IMR-90 (cell line): Measurements from ENCODE around the gene FBXO41. TPM values are rescaled to one million over a fixed set of nuclear protein-coding genes. Genes with fewer than 3 reads are reported as not detected.

ENCODE experiments used
- ATAC-seq: fragments of 200-7000 bp; cut with Tn5 transposase; 2 replicates; pipeline ENCODE4 v1.9.1; 2020; ENCODE audit warnings: low read depth, mild to moderate bottlenecking, moderate library complexity
- BruUV-seq: library from RNA; stranded (reverse); fragments of 400-500 nt; replicated peaks from 2 replicates; lab custom pipeline; 2021; lab: Mats Ljungman, UMichigan
- CTCF ChIA-PET: fragments of 300-600 bp; formaldehyde crosslinking; extraction: SDS; loops from one replicate; lab custom pipeline; 2021; ENCODE audit warnings: antibody characterized with exemption; lab: Yijun Ruan, JAX
- POLR2A ChIA-PET: fragments of 300-600 bp; sonication (Branson Sonifier 250); formaldehyde crosslinking; loops from one replicate; lab custom pipeline; 2022; ENCODE audit warnings: antibody characterized with exemption; ENCODE audit not compliant: unreplicated experiment; lab: Charles Lee
- DNase-seq: peaks from one replicate; pipeline ENCODE4 v3.0.0; 2013
- H2AFZ ChIP-seq: replicated peaks from 2 replicates; pipeline ENCODE3; 2013; ENCODE audit warnings: low read length, mild to moderate bottlenecking; ENCODE audit not compliant: poor library complexity
- H2AK5ac ChIP-seq: 2 replicates; pipeline ENCODE4 v1.6.1; 2013; ENCODE audit warnings: low read depth, low read length, inconsistent platforms
- H2AK9ac ChIP-seq: replicated peaks from 2 replicates; pipeline ENCODE3; 2013; ENCODE audit warnings: mild to moderate bottlenecking, low read depth, low read length, moderate library complexity; ENCODE audit not compliant: poor library complexity
- H2BK120ac ChIP-seq: 2 replicates; pipeline ENCODE4 v1.6.1; 2013; ENCODE audit warnings: low read depth, low read length, inconsistent platforms
- H2BK15ac ChIP-seq: 3 replicates; pipeline ENCODE4 v1.6.1; 2013; ENCODE audit warnings: low read depth, low read length, inconsistent platforms
- H2BK20ac ChIP-seq: 2 replicates; pipeline ENCODE4 v1.6.1; 2013; ENCODE audit warnings: low read depth, mild to moderate bottlenecking, inconsistent platforms, low read length, moderate library complexity
- H2BK5ac ChIP-seq: 2 replicates; pipeline ENCODE4 v1.6.1; 2013; ENCODE audit warnings: mild to moderate bottlenecking, low read depth, low read length, inconsistent platforms; ENCODE audit not compliant: poor library complexity, severe bottlenecking
- H3K14ac ChIP-seq: replicated peaks from 2 replicates; pipeline ENCODE4 v1.6.1; 2013; ENCODE audit warnings: low read depth, low read length, inconsistent platforms
- H3K18ac ChIP-seq: 2 replicates; pipeline ENCODE4 v1.6.1; 2013; ENCODE audit warnings: low read depth, low read length, control low read depth
- H3K23ac ChIP-seq: 2 replicates; pipeline ENCODE4 v1.6.1; 2013; ENCODE audit warnings: low read depth, low read length, inconsistent platforms
- H3K27ac ChIP-seq: 2 replicates; pipeline ENCODE4 v1.5.1; 2013; ENCODE audit warnings: mild to moderate bottlenecking, control low read depth, low read length; ENCODE audit not compliant: insufficient read depth
- H3K27me3 ChIP-seq: 2 replicates; pipeline ENCODE4 v1.6.1; 2013; ENCODE audit warnings: low read length; ENCODE audit not compliant: control insufficient read depth, insufficient read depth
- H3K36me3 ChIP-seq: 2 replicates; pipeline ENCODE4 v1.6.1; 2013; ENCODE audit warnings: low read length, mixed read lengths; ENCODE audit not compliant: control insufficient read depth, insufficient read depth
- H3K4ac ChIP-seq: 2 replicates; pipeline ENCODE4 v1.6.1; 2013; ENCODE audit warnings: low read depth, low read length, inconsistent platforms
- H3K4me1 ChIP-seq: 2 replicates; pipeline ENCODE4 v1.6.1; 2013; ENCODE audit warnings: low read length, mixed read lengths; ENCODE audit not compliant: control insufficient read depth, insufficient read depth
- H3K4me2 ChIP-seq: 2 replicates; pipeline ENCODE4 v1.6.1; 2013; ENCODE audit warnings: low read depth, mild to moderate bottlenecking, control low read depth, low read length, moderate library complexity
- H3K4me3 ChIP-seq: 2 replicates; pipeline ENCODE4 v1.5.1; 2013; ENCODE audit warnings: low read depth, mild to moderate bottlenecking, control low read depth, low read length, moderate library complexity; ENCODE audit not compliant: insufficient read depth
- H3K56ac ChIP-seq: 2 replicates; pipeline ENCODE4 v1.6.1; 2013; ENCODE audit warnings: low read length, inconsistent platforms; ENCODE audit not compliant: insufficient read depth; ENCODE audit errors: extremely low read depth
- H3K79me1 ChIP-seq, 2 experiments: 2 replicates each; pipeline ENCODE4 v1.6.1; 2013; ENCODE audit warnings: low read length in 2 of 2, inconsistent platforms in 1 of 2, low read depth in 1 of 2
- H3K9ac ChIP-seq: 2 replicates; pipeline ENCODE4 v1.6.1; 2013; ENCODE audit warnings: low read depth, low read length, control low read depth
- H3K9me1 ChIP-seq: 2 replicates; pipeline ENCODE4 v1.6.1; 2013; ENCODE audit warnings: low read length, inconsistent platforms; ENCODE audit not compliant: insufficient read depth
- H3K9me3 ChIP-seq: 2 replicates; pipeline ENCODE4 v1.6.1; 2013; ENCODE audit warnings: low read length; ENCODE audit not compliant: control insufficient read depth, insufficient read depth
- H4K20me1 ChIP-seq: 2 replicates; pipeline ENCODE4 v1.6.1; 2013; ENCODE audit warnings: low read length, inconsistent platforms; ENCODE audit not compliant: insufficient read depth
- H4K5ac ChIP-seq: 2 replicates; pipeline ENCODE4 v1.6.1; 2013; ENCODE audit warnings: mild to moderate bottlenecking, low read depth, low read length, control low read depth
- H4K8ac ChIP-seq, 2 experiments: 2 replicates each; pipeline ENCODE4 v1.6.1; 2013; ENCODE audit warnings: low read depth in 2 of 2, low read length in 2 of 2, control low read depth in 1 of 2, inconsistent platforms in 1 of 2
- H4K91ac ChIP-seq: 2 replicates; pipeline ENCODE4 v1.6.1; 2013; ENCODE audit warnings: low read depth, low read length, inconsistent platforms; ENCODE audit not compliant: insufficient read depth
- BHLHE40 ChIP-seq: fragments of 150-350 bp; IDR thresholded peaks from 2 replicates; pipeline ENCODE4 v1.6.1; 2016; ENCODE audit warnings: mild to moderate bottlenecking, low read depth, low read length
- CHD1 ChIP-seq: IDR thresholded peaks from 2 replicates; pipeline ENCODE4 v1.6.1; 2012; ENCODE audit warnings: low read depth, low read length, improper control_type of control experiment
- ELK1 ChIP-seq: fragments of 150-350 bp; IDR thresholded peaks from 2 replicates; pipeline ENCODE4 v1.6.1; 2016; ENCODE audit warnings: low read depth, mild to moderate bottlenecking, low read length, moderate library complexity, borderline replicate concordance
- FOS ChIP-seq: fragments of 150-350 bp; IDR thresholded peaks from 2 replicates; pipeline ENCODE4 v1.6.1; 2016; ENCODE audit warnings: low read depth, low read length
- MAFK ChIP-seq: IDR thresholded peaks from 2 replicates; pipeline ENCODE4 v1.6.1; 2012; ENCODE audit warnings: low read depth, low read length, improper control_type of control experiment
- MAZ ChIP-seq: IDR thresholded peaks from 2 replicates; pipeline ENCODE4 v1.6.1; 2012; ENCODE audit warnings: low read depth, mild to moderate bottlenecking, low read length, improper control_type of control experiment, moderate library complexity, borderline replicate concordance
- MXI1 ChIP-seq: IDR thresholded peaks from 2 replicates; pipeline ENCODE4 v1.6.1; 2012; ENCODE audit warnings: low read depth, mild to moderate bottlenecking, low read length, moderate library complexity, borderline replicate concordance
- POLR2A ChIP-seq: IDR thresholded peaks from 2 replicates; pipeline ENCODE4 v1.6.1; 2012; ENCODE audit warnings: mild to moderate bottlenecking, low read depth, low read length
- RCOR1 ChIP-seq: IDR thresholded peaks from 2 replicates; pipeline ENCODE4 v1.6.1; 2012; ENCODE audit warnings: mild to moderate bottlenecking, low read length, improper control_type of control experiment; ENCODE audit not compliant: insufficient replicate concordance
- WGBS, 2 experiments: methylation state at CpG; one replicate each; pipeline versions ENCODE4 v1.1.5 to v1.1.7; 2013; ENCODE audit warnings: missing lambda C conversion rate in 2 of 2; ENCODE audit not compliant: insufficient read length in 1 of 2; ENCODE audit errors: extremely low coverage in 2 of 2; 5-methylcytosine and 5-hydroxymethylcytosine counted together
- dilution Hi-C: fragments of 300-500 bp; cut with HindIII; formaldehyde crosslinking; loops from one replicate; pipeline ENCODE4 v1.14.3; 2018; ENCODE audit warnings: low sequenced_read_pairs; ENCODE audit not compliant: unreplicated experiment
- in situ Hi-C: fragments of 300-500 bp; cut with MboI; formaldehyde crosslinking; loops from 3 replicates; pipeline ENCODE4 v1.14.3; 2019; ENCODE audit warnings: low sequenced_read_pairs, inconsistent platforms, mixed read lengths
- intact Hi-C: fragments of 100-400 bp; cut with micrococcal nuclease; formaldehyde crosslinking; loops from 2 replicates; pipeline ENCODE4 v1.10.0; 2022
- polyA plus RNA-seq, 3 experiments: library from polyadenylated mRNA; depleted of rRNA; stranded (reverse); fragments of >200 nt; gene quantifications; 2 replicates each; pipeline ENCODE4 v1.2.3, GENCODE V29; 2012; ENCODE audit warnings: low replicate concordance in 1 of 3
- total RNA-seq: library from RNA; depleted of rRNA; stranded (reverse); fragments of >200 nt; gene quantifications from 2 replicates; pipeline ENCODE4 v1.2.3, GENCODE V29; 2012
- TF ChIP-seq, protein P1 (sequence below): conservative IDR thresholded peaks from 2 replicates; pipeline ENCODE4 v1.5.1; 2012; ENCODE audit warnings: mild to moderate bottlenecking, low read depth, low read length, improper control_type of control experiment

Gene FBXO41
- total and polyA plus RNA-seq, 2 of the 4 experiments (the other 2 are of a cell fraction) = 0.54 to 3.7 TPM

DNA sequence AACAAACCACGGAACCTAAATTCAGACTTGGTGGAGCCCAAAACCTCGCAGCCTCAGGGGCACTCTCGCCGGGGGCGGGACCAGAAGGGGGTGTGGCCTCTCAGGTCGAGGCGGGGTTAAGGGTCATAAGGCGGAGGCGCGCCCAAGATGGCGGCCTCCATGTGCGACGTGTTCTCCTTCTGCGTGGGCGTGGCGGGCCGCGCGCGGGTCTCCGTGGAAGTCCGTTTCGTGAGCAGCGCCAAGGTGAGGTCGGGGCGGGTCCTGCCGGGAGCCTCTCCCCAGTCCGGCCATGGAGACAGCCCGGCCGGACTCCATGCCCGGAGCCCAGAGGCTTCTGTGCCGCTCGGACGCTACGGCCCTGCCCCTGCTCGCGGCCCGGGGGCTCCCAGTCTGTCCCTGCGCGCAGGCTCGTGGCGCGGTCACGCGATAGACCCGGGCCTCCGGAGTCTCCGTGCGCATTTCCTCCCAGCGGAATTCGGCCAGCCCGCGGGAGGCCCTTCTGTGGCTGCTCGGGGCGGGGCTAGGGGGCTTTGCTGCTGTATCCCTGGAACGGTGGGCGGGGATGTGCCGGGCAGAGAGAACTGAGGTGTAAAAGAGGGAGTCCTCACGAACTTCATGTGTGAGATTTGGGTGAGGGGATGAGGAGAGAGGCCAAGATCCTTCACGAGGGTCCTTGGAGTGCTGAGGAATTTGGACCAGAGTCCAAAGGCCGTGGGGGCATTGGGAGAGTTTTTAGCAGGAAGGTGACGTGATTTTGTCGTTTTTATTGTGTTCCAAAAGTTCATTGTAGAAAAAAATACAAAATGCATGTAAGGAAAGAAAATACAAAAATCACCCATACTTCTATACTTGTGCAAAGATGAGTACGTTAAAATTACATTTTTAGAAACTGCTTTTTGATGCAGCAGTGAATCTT is 69.9 kb downstream of the FBXO41 start, which contains the start of gene SMYD5:
Gene SMYD5, plus strand, starts transcription at position 126 of the 916 bp plus-strand sequence. Its CDS starts 22 bp downstream, at position 148.
- H2BK120ac ChIP-seq = peak within 1 kb of the TSS; percentile 63
- H2AK5ac ChIP-seq = peak within 1 kb of the TSS; percentile 29; the same call in 1 of the 2 replicates
- peak within 1 kb of the TSS; percentile 94 for H3K4me2 ChIP-seq
- TF ChIP-seq CHD1 = 0 out of 2 replicates have a peak, but pooled peaks have one; percentile 34
- TF ChIP-seq RCOR1 = no peak
- peak; percentile 98 for TF ChIP-seq MXI1
- peak; percentile 72; the same call in 1 of the 2 replicates for TF ChIP-seq MAZ
- no peak for TF ChIP-seq MAFK
- TF ChIP-seq, protein P1, sequence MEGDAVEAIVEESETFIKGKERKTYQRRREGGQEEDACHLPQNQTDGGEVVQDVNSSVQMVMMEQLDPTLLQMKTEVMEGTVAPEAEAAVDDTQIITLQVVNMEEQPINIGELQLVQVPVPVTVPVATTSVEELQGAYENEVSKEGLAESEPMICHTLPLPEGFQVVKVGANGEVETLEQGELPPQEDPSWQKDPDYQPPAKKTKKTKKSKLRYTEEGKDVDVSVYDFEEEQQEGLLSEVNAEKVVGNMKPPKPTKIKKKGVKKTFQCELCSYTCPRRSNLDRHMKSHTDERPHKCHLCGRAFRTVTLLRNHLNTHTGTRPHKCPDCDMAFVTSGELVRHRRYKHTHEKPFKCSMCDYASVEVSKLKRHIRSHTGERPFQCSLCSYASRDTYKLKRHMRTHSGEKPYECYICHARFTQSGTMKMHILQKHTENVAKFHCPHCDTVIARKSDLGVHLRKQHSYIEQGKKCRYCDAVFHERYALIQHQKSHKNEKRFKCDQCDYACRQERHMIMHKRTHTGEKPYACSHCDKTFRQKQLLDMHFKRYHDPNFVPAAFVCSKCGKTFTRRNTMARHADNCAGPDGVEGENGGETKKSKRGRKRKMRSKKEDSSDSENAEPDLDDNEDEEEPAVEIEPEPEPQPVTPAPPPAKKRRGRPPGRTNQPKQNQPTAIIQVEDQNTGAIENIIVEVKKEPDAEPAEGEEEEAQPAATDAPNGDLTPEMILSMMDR = no peak
- TF ChIP-seq BHLHE40 = peak; percentile 76; the same call in 1 of the 2 replicates
- peak; percentile 88 for TF ChIP-seq POLR2A
- no peak for TF ChIP-seq ELK1
- no peak for TF ChIP-seq FOS
- no peaks in the 10 kb centered on the region; the same call in 1 of the 2 replicates for H4K20me1 ChIP-seq
- no peaks in the 10 kb centered on the region for H3K36me3 ChIP-seq
- H4K91ac ChIP-seq = peak within 1 kb of the TSS; percentile 57
- H3K56ac ChIP-seq = peak within 1 kb of the TSS; percentile 44; the same call in 1 of the 2 replicates
- peak within 1 kb of the TSS; percentile 35 to 96 for H4K8ac ChIP-seq
- peak within 1 kb of the TSS; percentile 4; the same call in 1 of the 3 replicates for H2BK15ac ChIP-seq
- H3K9me1 ChIP-seq = peaks cover 15% of the 10 kb centered on the region
- DNase-seq = peak; percentile 72
- peak within 1 kb of the TSS; percentile 94 for H2AFZ ChIP-seq
- peak within 1 kb of the TSS; percentile 79 for H3K18ac ChIP-seq
- H3K27ac ChIP-seq = peak within 1 kb of the TSS; percentile 70
- peak within 1 kb of the TSS; percentile 94 for H4K5ac ChIP-seq
- dilution Hi-C loops = no loop called here
- H3K4ac ChIP-seq = peak within 1 kb of the TSS; percentile 84
- intact Hi-C loops = loop anchor here (1.0 kb wide), 1 partner anchor 37 kb away; no protein-coding TSS in a partner anchor
- peak within 1 kb of the TSS; percentile 95 for H3K23ac ChIP-seq
- H3K9me3 ChIP-seq = no peaks in the 10 kb centered on the region
- in situ Hi-C loops = no loop called here
- peak within 1 kb of the TSS; percentile 60 for H2BK5ac ChIP-seq
- peaks cover 2% of the 10 kb centered on the region; the same call in 1 of the 2 replicates for H3K27me3 ChIP-seq
- peak within 1 kb of the TSS; percentile 90 for H3K14ac ChIP-seq
- H3K4me3 ChIP-seq = peak within 1 kb of the TSS; percentile 78
- ChIA-PET CTCF (interaction anchor here (1.1 kb wide), 1 partner anchor 26 kb away, joined by 5 read pairs; no protein-coding TSS in a partner anchor), POLR2A (no interaction called here)
- peaks cover 24 to 44% of the 10 kb centered on the region in 2 experiments; a peak in 3 of 4 replicates for H3K79me1 ChIP-seq
- peak; percentile 88 for ATAC-seq
- 0% methylated on average over 24 of the region's 64 CpGs; no CpG with 5 or more reads in 1 of the 2 experiments for WGBS, 2 experiments
- BruUV-seq = no TSS peak
- no peak within 1 kb of the TSS for H2BK20ac ChIP-seq
- peak within 1 kb of the TSS; percentile 75 for H2AK9ac ChIP-seq
- peak within 1 kb of the TSS; percentile 85 for H3K9ac ChIP-seq
- peaks cover 8% of the 10 kb centered on the region for H3K4me1 ChIP-seq
